Ishikawa (cell line): ENCODE data around the gene CD19.

ENCODE experiments used
- CEBPB ChIP-seq: IDR thresholded peaks from 2 replicates; pipeline ENCODE4 v1.6.1; 2012
- EP300 ChIP-seq: IDR thresholded peaks from 2 replicates; pipeline ENCODE4 v1.6.1; 2012; ENCODE audit warnings: borderline replicate concordance
- MAX ChIP-seq: IDR thresholded peaks from 2 replicates; pipeline ENCODE4 v1.6.1; 2012
- REST ChIP-seq: IDR thresholded peaks from 2 replicates; pipeline ENCODE4 v1.6.1; 2012; ENCODE audit warnings: low read depth, mild to moderate bottlenecking
- TCF12 ChIP-seq: IDR thresholded peaks from 2 replicates; pipeline ENCODE4 v1.6.1; 2012; ENCODE audit warnings: low read depth
- TEAD4 ChIP-seq: IDR thresholded peaks from 2 replicates; pipeline ENCODE4 v1.6.1; 2012
- YY1 ChIP-seq: IDR thresholded peaks from 2 replicates; pipeline ENCODE4 v1.6.1; 2012; ENCODE audit warnings: low read depth
- TF ChIP-seq, protein P1 (sequence below): IDR thresholded peaks from 2 replicates; pipeline ENCODE4 v1.6.1; 2012

DNA sequence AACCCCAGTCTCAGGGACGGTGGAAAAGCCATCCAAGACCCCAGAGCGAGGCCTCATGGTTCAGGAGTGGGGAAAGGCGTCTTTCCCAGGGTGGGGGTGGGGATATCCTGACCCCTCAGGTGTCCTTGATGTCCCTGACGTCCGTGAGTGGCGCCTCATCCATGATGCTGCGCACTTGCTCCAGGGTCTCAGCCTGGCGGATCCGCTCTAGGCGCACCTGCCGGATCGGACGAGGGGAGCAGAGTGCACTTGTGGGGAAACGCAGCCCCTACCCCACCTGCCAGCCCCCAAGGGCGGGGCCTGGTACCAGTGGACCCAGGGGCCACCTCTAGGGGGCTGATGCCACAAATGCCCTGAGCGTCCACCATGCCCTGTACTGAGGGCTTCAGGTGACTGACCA is 26.9 kb upstream of the CD19 start:
- TF ChIP-seq REST (no peak), EP300 (no peak), MAX (no peak), TEAD4 (no peak), TCF12 (no peak), YY1 (no peak), CEBPB (no peak)
- TF ChIP-seq, protein P1, sequence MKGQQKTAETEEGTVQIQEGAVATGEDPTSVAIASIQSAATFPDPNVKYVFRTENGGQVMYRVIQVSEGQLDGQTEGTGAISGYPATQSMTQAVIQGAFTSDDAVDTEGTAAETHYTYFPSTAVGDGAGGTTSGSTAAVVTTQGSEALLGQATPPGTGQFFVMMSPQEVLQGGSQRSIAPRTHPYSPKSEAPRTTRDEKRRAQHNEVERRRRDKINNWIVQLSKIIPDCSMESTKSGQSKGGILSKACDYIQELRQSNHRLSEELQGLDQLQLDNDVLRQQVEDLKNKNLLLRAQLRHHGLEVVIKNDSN = no peak
